GM23338 (cell line): ENCODE results near the gene TWF2. TPM values are rescaled to one million over a fixed set of nuclear protein-coding genes. Genes with fewer than 3 reads are reported as not detected.

Experiments
- CREB1 ChIP-seq: fragments of 250-450 bp; sonication (Bioruptor Pico); IDR thresholded peaks from 2 replicates; pipeline ENCODE4 v1.5.0; 2020; ENCODE audit warnings: low read depth, mild to moderate bottlenecking, moderate library complexity
- CTCF ChIP-seq, 2 experiments: fragments of 200-600 bp in 1 of 2; sonication (generic) in 1 of 2; conservative IDR thresholded peaks; 2 replicates each; pipeline versions ENCODE4 v1.5.1 to v1.6.1; 2016 to 2017; ENCODE audit warnings: antibody characterized with exemption in 2 of 2, low read depth in 2 of 2, mild to moderate bottlenecking in 2 of 2, moderate library complexity in 1 of 2
- EZH2 ChIP-seq: fragments of 200-600 bp; sonication (generic); IDR thresholded peaks from one replicate; pipeline ENCODE4 v1.8.0; 2017; ENCODE audit warnings: antibody characterized with exemption, mild to moderate bottlenecking, low read depth; ENCODE audit not compliant: unreplicated experiment
- EZH2phosphoT487 ChIP-seq: fragments of 200-600 bp; sonication (generic); IDR thresholded peaks from one replicate; pipeline ENCODE4 v1.8.1; 2018; ENCODE audit warnings: antibody characterized with exemption; ENCODE audit not compliant: unreplicated experiment
- NANOG ChIP-seq: IDR thresholded peaks from 2 replicates; pipeline ENCODE4 v1.6.1; 2016; ENCODE audit warnings: antibody characterized with exemption, borderline replicate concordance
- STAT1 ChIP-seq: IDR thresholded peaks from one replicate; pipeline ENCODE4 v1.6.1; 2016; ENCODE audit warnings: antibody characterized with exemption; ENCODE audit not compliant: unreplicated experiment
- ZNF114 ChIP-seq: fragments of 250-450 bp; sonication (Bioruptor Pico); IDR thresholded peaks from 2 replicates; pipeline ENCODE4 v1.5.0; 2020; ENCODE audit warnings: mild to moderate bottlenecking, moderate library complexity
- ZNF331 ChIP-seq: fragments of 250-450 bp; sonication (Bioruptor Pico); IDR thresholded peaks from 2 replicates; pipeline ENCODE4 v1.5.0; 2020; ENCODE audit warnings: low read depth, mild to moderate bottlenecking, moderate library complexity
- polyA plus RNA-seq: library from polyadenylated mRNA; unstranded; fragments of >200 nt; fragmentation: Nextera tagmentation; extraction: Ambion mirVana; gene quantifications from 2 replicates; pipeline ENCODE4 v1.2.1, GENCODE V29; 2016
- total RNA-seq: library from RNA; depleted of rRNA; stranded (reverse); fragments of >200 nt; shearing (Covaris generic); gene quantifications from 2 replicates; pipeline ENCODE4 v1.2.3, GENCODE V29; 2014
- TF ChIP-seq, protein P1 (sequence below): fragments of 250-450 bp; sonication (Bioruptor Pico); IDR thresholded peaks from 2 replicates; pipeline ENCODE4 v1.5.0; 2020; ENCODE audit warnings: mild to moderate bottlenecking, moderate library complexity
- TF ChIP-seq, protein P2 (sequence below): IDR thresholded peaks from 2 replicates; pipeline ENCODE4 v1.6.1; 2016; ENCODE audit warnings: antibody characterized with exemption

Gene TWF2
- total and polyA plus RNA-seq, 2 experiments from 2014 or later: 38.9 to 120 TPM

DNA sequence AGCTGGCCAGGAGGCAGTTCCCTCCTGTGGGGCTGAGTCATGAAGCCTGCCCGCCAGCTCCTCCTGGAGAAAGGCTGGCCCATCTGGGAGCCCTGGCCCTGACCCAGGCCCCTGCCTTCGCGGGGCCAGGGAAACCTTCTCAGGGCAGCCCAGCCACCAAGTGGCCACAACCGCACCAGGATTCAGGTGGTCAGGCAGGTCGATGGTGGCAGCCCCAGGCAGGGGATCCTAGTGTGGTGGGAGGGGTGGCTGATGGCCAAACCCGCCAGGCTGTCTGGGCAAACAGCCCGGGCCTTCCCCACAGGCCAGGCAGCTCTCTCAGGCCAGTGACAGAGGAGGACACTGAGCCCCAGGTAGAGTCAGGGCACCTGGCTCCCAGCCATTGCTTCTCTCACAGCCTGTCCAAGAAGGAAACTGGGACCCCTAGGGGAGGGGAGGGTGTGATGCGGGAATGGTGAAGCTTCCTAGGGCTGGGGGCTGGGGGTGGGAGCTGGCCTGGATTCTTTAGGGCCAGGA is 1.2 kb downstream of the TWF2 start (continued):
- TF ChIP-seq, protein P1, sequence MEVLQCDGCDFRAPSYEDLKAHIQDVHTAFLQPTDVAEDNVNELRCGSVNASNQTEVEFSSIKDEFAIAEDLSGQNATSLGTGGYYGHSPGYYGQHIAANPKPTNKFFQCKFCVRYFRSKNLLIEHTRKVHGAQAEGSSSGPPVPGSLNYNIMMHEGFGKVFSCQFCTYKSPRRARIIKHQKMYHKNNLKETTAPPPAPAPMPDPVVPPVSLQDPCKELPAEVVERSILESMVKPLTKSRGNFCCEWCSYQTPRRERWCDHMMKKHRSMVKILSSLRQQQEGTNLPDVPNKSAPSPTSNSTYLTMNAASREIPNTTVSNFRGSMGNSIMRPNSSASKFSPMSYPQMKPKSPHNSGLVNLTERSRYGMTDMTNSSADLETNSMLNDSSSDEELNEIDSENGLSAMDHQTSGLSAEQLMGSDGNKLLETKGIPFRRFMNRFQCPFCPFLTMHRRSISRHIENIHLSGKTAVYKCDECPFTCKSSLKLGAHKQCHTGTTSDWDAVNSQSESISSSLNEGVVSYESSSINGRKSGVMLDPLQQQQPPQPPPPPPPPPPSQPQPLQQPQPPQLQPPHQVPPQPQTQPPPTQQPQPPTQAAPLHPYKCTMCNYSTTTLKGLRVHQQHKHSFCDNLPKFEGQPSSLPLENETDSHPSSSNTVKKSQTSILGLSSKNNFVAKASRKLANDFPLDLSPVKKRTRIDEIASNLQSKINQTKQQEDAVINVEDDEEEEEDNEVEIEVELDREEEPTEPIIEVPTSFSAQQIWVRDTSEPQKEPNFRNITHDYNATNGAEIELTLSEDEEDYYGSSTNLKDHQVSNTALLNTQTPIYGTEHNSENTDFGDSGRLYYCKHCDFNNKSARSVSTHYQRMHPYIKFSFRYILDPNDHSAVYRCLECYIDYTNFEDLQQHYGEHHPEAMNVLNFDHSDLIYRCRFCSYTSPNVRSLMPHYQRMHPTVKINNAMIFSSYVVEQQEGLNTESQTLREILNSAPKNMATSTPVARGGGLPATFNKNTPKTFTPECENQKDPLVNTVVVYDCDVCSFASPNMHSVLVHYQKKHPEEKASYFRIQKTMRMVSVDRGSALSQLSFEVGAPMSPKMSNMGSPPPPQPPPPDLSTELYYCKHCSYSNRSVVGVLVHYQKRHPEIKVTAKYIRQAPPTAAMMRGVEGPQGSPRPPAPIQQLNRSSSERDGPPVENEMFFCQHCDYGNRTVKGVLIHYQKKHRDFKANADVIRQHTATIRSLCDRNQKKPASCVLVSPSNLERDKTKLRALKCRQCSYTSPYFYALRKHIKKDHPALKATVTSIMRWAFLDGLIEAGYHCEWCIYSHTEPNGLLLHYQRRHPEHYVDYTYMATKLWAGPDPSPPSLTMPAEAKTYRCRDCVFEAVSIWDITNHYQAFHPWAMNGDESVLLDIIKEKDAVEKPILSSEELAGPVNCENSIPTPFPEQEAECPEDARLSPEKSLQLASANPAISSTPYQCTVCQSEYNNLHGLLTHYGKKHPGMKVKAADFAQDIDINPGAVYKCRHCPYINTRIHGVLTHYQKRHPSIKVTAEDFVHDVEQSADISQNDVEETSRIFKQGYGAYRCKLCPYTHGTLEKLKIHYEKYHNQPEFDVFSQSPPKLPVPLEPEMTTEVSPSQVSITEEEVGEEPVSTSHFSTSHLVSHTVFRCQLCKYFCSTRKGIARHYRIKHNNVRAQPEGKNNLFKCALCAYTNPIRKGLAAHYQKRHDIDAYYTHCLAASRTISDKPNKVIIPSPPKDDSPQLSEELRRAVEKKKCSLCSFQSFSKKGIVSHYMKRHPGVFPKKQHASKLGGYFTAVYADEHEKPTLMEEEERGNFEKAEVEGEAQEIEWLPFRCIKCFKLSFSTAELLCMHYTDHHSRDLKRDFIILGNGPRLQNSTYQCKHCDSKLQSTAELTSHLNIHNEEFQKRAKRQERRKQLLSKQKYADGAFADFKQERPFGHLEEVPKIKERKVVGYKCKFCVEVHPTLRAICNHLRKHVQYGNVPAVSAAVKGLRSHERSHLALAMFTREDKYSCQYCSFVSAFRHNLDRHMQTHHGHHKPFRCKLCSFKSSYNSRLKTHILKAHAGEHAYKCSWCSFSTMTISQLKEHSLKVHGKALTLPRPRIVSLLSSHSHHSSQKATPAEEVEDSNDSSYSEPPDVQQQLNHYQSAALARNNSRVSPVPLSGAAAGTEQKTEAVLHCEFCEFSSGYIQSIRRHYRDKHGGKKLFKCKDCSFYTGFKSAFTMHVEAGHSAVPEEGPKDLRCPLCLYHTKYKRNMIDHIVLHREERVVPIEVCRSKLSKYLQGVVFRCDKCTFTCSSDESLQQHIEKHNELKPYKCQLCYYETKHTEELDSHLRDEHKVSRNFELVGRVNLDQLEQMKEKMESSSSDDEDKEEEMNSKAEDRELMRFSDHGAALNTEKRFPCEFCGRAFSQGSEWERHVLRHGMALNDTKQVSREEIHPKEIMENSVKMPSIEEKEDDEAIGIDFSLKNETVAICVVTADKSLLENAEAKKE (CRISPR knock-in tag): no peak
- TF ChIP-seq EZH2 (no peak), NANOG (no peak), CTCF (conservative IDR thresholded peaks at IDR 0.05; ENCODE audit: low read depth in 2 of 2) (no peak; a peak in 1 of 4 replicates), ZNF114 (CRISPR knock-in tag) (no peak), EZH2phosphoT487 (no peak), CREB1 (CRISPR knock-in tag) (no peak), STAT1 (no peak), ZNF331 (CRISPR knock-in tag) (no peak)
- TF ChIP-seq, protein P2, sequence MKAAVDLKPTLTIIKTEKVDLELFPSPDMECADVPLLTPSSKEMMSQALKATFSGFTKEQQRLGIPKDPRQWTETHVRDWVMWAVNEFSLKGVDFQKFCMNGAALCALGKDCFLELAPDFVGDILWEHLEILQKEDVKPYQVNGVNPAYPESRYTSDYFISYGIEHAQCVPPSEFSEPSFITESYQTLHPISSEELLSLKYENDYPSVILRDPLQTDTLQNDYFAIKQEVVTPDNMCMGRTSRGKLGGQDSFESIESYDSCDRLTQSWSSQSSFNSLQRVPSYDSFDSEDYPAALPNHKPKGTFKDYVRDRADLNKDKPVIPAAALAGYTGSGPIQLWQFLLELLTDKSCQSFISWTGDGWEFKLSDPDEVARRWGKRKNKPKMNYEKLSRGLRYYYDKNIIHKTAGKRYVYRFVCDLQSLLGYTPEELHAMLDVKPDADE: no peak
